ENCODE results near the gene ASTN2. TPM values are rescaled to one million over a fixed set of nuclear protein-coding genes. Genes with fewer than 3 reads are reported as not detected.

ASTN2 gene
- polyA plus RNA-seq, 1 donor from 2014 or later = 6.8 TPM

DNA sequence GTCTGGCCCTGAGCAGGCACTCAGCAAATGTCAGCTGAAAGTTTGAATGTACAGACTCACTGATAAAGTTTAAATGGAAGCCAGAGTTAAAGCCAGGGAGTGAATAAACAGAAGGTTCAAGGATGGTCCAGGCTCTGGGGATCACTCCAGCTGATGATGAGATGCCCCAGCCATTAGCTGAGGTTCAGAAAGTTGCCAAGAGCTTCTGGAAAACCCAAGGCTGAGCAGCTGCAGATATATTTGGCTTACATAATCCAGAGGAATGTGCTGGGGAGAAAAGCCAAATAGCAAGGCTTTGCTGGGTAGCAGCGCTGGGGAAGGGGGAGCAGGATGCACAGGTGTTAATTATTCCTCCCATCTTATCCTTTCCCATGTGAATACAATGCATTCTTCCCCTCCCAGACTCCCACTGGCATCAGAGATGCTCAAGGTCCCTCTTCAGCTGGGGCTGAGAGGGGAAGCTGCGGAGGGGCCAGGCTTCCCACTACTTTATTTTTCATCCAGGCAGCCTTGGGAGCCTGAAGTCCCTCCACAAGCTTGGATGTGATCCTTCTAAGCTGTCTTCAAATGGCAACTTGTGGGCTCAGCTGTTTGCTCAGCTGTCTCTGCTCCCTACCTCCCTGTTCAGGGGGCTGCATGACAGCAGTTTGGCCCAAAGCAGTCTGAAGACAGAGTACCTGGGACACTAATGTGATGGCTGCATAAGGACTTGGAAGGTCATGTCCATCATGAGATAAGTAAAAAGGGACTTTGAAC lies 386.6 kb downstream of the ASTN2 start:
- no peak overlapping the region for H2AFZ ChIP-seq (ENCODE audit: low read depth, low read length)
- no peaks in the 10 kb centered on the region for H3K79me2 ChIP-seq (replicated peaks; ENCODE audit: insufficient read depth, low read length)
- no peak overlapping the region for H3K4me3 ChIP-seq (ENCODE audit: low read length)
- no peaks in the 10 kb centered on the region for H3K9me2 ChIP-seq (ENCODE audit: insufficient read depth, low read length)
- H4K20me1 ChIP-seq (ENCODE audit: insufficient read depth) = no peaks in the 10 kb centered on the region
- no peaks in the 10 kb centered on the region for H3K9me3 ChIP-seq (ENCODE audit: low read length)
- no peak overlapping the region for H3K4me2 ChIP-seq (ENCODE audit: low read length)
- no peak overlapping the region for H3K9ac ChIP-seq (ENCODE audit: low read length)
- H3K27ac ChIP-seq (ENCODE audit: low read length) = no peak overlapping the region
- no peaks in the 10 kb centered on the region for H3F3A ChIP-seq (ENCODE audit: insufficient read depth, low read length, poor library complexity, severe bottlenecking)
- H3K36me3 ChIP-seq (ENCODE audit: insufficient read depth, low read length) = no peaks in the 10 kb centered on the region
- no peaks in the 10 kb centered on the region for H3K27me3 ChIP-seq (ENCODE audit: insufficient read depth, low read depth, low read length)
- TF ChIP-seq RAD21 (conservative IDR thresholded peaks at IDR 0.05) = no peak
- no peak for TF ChIP-seq POLR2AphosphoS5 (IDR thresholded peaks at IDR 0.05)
- TF ChIP-seq, protein P1, sequence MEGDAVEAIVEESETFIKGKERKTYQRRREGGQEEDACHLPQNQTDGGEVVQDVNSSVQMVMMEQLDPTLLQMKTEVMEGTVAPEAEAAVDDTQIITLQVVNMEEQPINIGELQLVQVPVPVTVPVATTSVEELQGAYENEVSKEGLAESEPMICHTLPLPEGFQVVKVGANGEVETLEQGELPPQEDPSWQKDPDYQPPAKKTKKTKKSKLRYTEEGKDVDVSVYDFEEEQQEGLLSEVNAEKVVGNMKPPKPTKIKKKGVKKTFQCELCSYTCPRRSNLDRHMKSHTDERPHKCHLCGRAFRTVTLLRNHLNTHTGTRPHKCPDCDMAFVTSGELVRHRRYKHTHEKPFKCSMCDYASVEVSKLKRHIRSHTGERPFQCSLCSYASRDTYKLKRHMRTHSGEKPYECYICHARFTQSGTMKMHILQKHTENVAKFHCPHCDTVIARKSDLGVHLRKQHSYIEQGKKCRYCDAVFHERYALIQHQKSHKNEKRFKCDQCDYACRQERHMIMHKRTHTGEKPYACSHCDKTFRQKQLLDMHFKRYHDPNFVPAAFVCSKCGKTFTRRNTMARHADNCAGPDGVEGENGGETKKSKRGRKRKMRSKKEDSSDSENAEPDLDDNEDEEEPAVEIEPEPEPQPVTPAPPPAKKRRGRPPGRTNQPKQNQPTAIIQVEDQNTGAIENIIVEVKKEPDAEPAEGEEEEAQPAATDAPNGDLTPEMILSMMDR (IDR thresholded peaks at IDR 0.05; ENCODE audit: poor library complexity, severe bottlenecking) = no peak
- TF ChIP-seq SMC3 (conservative IDR thresholded peaks at IDR 0.05; ENCODE audit: poor library complexity) = no peak
- no peak for TF ChIP-seq EZH2 (IDR thresholded peaks at IDR 0.05; ENCODE audit: borderline replicate concordance, insufficient read depth, low read length, poor library complexity, severe bottlenecking)

DNA sequence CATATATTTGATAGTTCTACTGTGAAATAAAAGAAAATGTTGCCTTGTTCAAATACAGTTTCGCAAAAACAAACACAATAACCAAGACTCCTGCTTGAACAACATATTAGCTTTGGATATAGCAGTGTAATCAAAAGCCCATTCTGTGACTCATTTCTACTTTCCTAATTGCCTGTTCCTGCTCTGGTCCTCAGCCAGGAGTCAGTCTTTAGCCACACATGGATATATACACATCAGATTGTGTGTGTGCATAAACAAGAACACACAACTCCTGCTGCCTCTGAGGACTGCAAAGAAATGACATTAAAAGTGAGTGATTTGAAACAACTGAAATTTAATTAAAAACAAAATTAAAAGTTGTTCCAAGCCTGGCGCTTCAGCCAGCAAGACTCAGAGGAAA lies 393.0 kb downstream of the ASTN2 start:
- H2AFZ ChIP-seq (ENCODE audit: low read depth, low read length) = no peak overlapping the region
- no peak overlapping the region for H3K27ac ChIP-seq (ENCODE audit: low read length)
- H3F3A ChIP-seq (ENCODE audit: insufficient read depth, low read length, poor library complexity, severe bottlenecking) = no peaks in the 10 kb centered on the region
- no peak overlapping the region for H3K4me2 ChIP-seq (ENCODE audit: low read length)
- no peak overlapping the region for H3K9ac ChIP-seq (ENCODE audit: low read length)
- no peaks in the 10 kb centered on the region for H3K9me3 ChIP-seq (ENCODE audit: low read length)
- H4K20me1 ChIP-seq (ENCODE audit: insufficient read depth) = no peaks in the 10 kb centered on the region
- no peak overlapping the region for H3K4me3 ChIP-seq (ENCODE audit: low read length)
- TF ChIP-seq, protein P2, sequence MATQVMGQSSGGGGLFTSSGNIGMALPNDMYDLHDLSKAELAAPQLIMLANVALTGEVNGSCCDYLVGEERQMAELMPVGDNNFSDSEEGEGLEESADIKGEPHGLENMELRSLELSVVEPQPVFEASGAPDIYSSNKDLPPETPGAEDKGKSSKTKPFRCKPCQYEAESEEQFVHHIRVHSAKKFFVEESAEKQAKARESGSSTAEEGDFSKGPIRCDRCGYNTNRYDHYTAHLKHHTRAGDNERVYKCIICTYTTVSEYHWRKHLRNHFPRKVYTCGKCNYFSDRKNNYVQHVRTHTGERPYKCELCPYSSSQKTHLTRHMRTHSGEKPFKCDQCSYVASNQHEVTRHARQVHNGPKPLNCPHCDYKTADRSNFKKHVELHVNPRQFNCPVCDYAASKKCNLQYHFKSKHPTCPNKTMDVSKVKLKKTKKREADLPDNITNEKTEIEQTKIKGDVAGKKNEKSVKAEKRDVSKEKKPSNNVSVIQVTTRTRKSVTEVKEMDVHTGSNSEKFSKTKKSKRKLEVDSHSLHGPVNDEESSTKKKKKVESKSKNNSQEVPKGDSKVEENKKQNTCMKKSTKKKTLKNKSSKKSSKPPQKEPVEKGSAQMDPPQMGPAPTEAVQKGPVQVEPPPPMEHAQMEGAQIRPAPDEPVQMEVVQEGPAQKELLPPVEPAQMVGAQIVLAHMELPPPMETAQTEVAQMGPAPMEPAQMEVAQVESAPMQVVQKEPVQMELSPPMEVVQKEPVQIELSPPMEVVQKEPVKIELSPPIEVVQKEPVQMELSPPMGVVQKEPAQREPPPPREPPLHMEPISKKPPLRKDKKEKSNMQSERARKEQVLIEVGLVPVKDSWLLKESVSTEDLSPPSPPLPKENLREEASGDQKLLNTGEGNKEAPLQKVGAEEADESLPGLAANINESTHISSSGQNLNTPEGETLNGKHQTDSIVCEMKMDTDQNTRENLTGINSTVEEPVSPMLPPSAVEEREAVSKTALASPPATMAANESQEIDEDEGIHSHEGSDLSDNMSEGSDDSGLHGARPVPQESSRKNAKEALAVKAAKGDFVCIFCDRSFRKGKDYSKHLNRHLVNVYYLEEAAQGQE (IDR thresholded peaks at IDR 0.05; ENCODE audit: borderline replicate concordance) = no peak
- TF ChIP-seq MXI1 (conservative IDR thresholded peaks at IDR 0.05; ENCODE audit: poor library complexity, severe bottlenecking) (no peak), TAF1 (IDR thresholded peaks at IDR 0.05; ENCODE audit: low read depth) (no peak), POLR2AphosphoS5 (IDR thresholded peaks at IDR 0.05) (no peak), EZH2 (IDR thresholded peaks at IDR 0.05; ENCODE audit: borderline replicate concordance, insufficient read depth, low read length, poor library complexity, severe bottlenecking) (no peak), RAD21 (conservative IDR thresholded peaks at IDR 0.05) (no peak), EP300 (conservative IDR thresholded peaks at IDR 0.05; ENCODE audit: poor library complexity, severe bottlenecking) (no peak), SMC3 (conservative IDR thresholded peaks at IDR 0.05; ENCODE audit: poor library complexity) (no peak)
- TF ChIP-seq, protein P1 (IDR thresholded peaks at IDR 0.05; ENCODE audit: poor library complexity, severe bottlenecking) = no peak
- H3K27me3 ChIP-seq (ENCODE audit: insufficient read depth, low read depth, low read length) = no peaks in the 10 kb centered on the region
- H3K79me2 ChIP-seq (replicated peaks; ENCODE audit: insufficient read depth, low read length) = no peaks in the 10 kb centered on the region
- H3K9me2 ChIP-seq (ENCODE audit: insufficient read depth, low read length) = no peaks in the 10 kb centered on the region
- H3K36me3 ChIP-seq (ENCODE audit: insufficient read depth, low read length) = no peaks in the 10 kb centered on the region
